GM12878 (cell line): Measurements from ENCODE around the gene UGT1A8. TPM values are rescaled to one million over a fixed set of nuclear protein-coding genes. Genes with fewer than 3 reads are reported as not detected.
"Not testable (repeated sequence)": the region's sequence is repeated elsewhere in the genome, so short reads cannot be mapped to it uniquely, and the experiment has no call there.

Experiments used
- ATAC-seq: fragments of 200-7000 bp; cut with Tn5 transposase; 3 replicates; pipeline ENCODE4 v1.9.1; 2020; ENCODE audit warnings: mild to moderate bottlenecking, moderate library complexity
- BruUV-seq: library from RNA; stranded (reverse); fragments of 400-500 nt; replicated peaks from 2 replicates; lab custom pipeline; 2021; lab: Mats Ljungman, UMichigan
- CTCF ChIA-PET: fragments of 300-600 bp; sonication (Branson Sonifier 250); formaldehyde crosslinking; extraction: SDS; loops from one replicate; lab custom pipeline; 2021; ENCODE audit warnings: inconsistent platforms; lab: Yijun Ruan, JAX
- POLR2A ChIA-PET: fragments of 350-600 bp; formaldehyde crosslinking; extraction: SDS; loops from one replicate; lab custom pipeline; 2021; ENCODE audit warnings: inconsistent platforms; lab: Charles Lee
- RAD21 ChIA-PET: fragments of 300-600 bp; sonication (Branson Sonifier 250); formaldehyde crosslinking; loops from one replicate; lab custom pipeline; 2023; ENCODE audit warnings: antibody characterized with exemption; ENCODE audit not compliant: unreplicated experiment; lab: Charles Lee
- SMC1A ChIA-PET: fragments of 300-600 bp; sonication (Branson Sonifier 250); formaldehyde crosslinking; loops from one replicate; lab custom pipeline; 2023; ENCODE audit not compliant: unreplicated experiment, uncharacterized antibody; lab: Charles Lee
- DNase-seq: peaks from one replicate; pipeline ENCODE4 v3.0.0-alpha.2; 2011; ENCODE audit warnings: low read depth, low spot score
- FAIRE-seq: peaks from 3 replicates; lab custom pipeline; 2011; peaks lifted over from hg19 to GRCh38; lab: Jason Lieb, UNC
- H2AFZ ChIP-seq: 2 replicates; pipeline ENCODE4 v1.6.0; 2011; ENCODE audit warnings: low read depth, low read length, control low read depth; ENCODE audit not compliant: control insufficient read depth
- H3K27ac ChIP-seq: 2 replicates; pipeline ENCODE4 v1.5.1; 2011; ENCODE audit warnings: control low read depth; ENCODE audit not compliant: control insufficient read depth, insufficient read depth
- H3K27me3 ChIP-seq, 2 experiments: replicated peaks in 1 of 2; 2 replicates each; pipeline versions ENCODE4 v1.6.0 to v1.6.1; 2011; ENCODE audit warnings: low read length in 1 of 2; ENCODE audit not compliant: control insufficient read depth in 2 of 2, insufficient read depth in 2 of 2
- H3K36me3 ChIP-seq, 2 experiments: 2 replicates each; pipeline ENCODE4 v1.5.1; 2011; ENCODE audit warnings: low read length in 1 of 2; ENCODE audit not compliant: control insufficient read depth in 2 of 2, insufficient read depth in 2 of 2
- H3K4me1 ChIP-seq: 2 replicates; pipeline ENCODE4 v1.6.1; 2011; ENCODE audit warnings: mild to moderate bottlenecking, low read length, moderate library complexity, mixed read lengths; ENCODE audit not compliant: control insufficient read depth, insufficient read depth
- H3K4me2 ChIP-seq: 2 replicates; pipeline ENCODE4 v1.6.0; 2011; ENCODE audit warnings: control low read depth; ENCODE audit not compliant: control insufficient read depth, insufficient read depth
- H3K4me3 ChIP-seq: fragments of 200-600 bp; sonication (generic); 2 replicates; pipeline ENCODE4 v1.5.1; 2016
- H3K79me2 ChIP-seq: 2 replicates; pipeline ENCODE4 v1.6.0; 2011; ENCODE audit warnings: low read length; ENCODE audit not compliant: control insufficient read depth, insufficient read depth
- H3K9ac ChIP-seq: 2 replicates; pipeline ENCODE4 v1.8.0; 2011; ENCODE audit warnings: low read length, control low read depth, mixed read lengths; ENCODE audit not compliant: control insufficient read depth, insufficient read depth
- H3K9me3 ChIP-seq: replicated peaks from 3 replicates; pipeline ENCODE4 v1.5.1; 2011; ENCODE audit warnings: mild to moderate bottlenecking, low read length; ENCODE audit not compliant: control insufficient read depth, insufficient read depth
- H4K20me1 ChIP-seq: 2 replicates; pipeline ENCODE4 v1.6.0; 2011; ENCODE audit not compliant: control insufficient read depth, insufficient read depth
- CBFB ChIP-seq: IDR thresholded peaks from 2 replicates; pipeline ENCODE4 v1.6.1; 2016; ENCODE audit warnings: antibody characterized with exemption, low read depth
- CHD1 ChIP-seq: IDR thresholded peaks from 2 replicates; pipeline ENCODE4 v1.6.1; 2012; ENCODE audit warnings: low read depth, low read length, improper control_type of control experiment
- CHD4 ChIP-seq: fragments of 200-600 bp; sonication (generic); IDR thresholded peaks from 2 replicates; pipeline ENCODE4 v1.6.1; 2016; ENCODE audit warnings: mild to moderate bottlenecking
- CREM ChIP-seq: IDR thresholded peaks from 2 replicates; pipeline ENCODE4 v1.6.1; 2014; ENCODE audit warnings: antibody characterized with exemption, low read depth
- RAD51 ChIP-seq: fragments of 450-650 bp; IDR thresholded peaks from 2 replicates; pipeline ENCODE4 v1.6.1; 2016; ENCODE audit warnings: moderate library complexity, mild to moderate bottlenecking, inconsistent platforms
- SPI1 ChIP-seq: IDR thresholded peaks from 2 replicates; pipeline ENCODE4 v1.6.1; 2011; ENCODE audit warnings: low read depth, mild to moderate bottlenecking, low read length, moderate library complexity, borderline replicate concordance; ENCODE audit not compliant: insufficient read depth
- ZNF24 ChIP-seq: fragments of 450-650 bp; IDR thresholded peaks from 2 replicates; pipeline ENCODE4 v1.6.1; 2017; ENCODE audit warnings: antibody characterized with exemption, mild to moderate bottlenecking
- WGBS: methylation state at CpG from one replicate; pipeline ENCODE4 v1.1.6; 2016; ENCODE audit warnings: low lambda C conversion rate; ENCODE audit not compliant: insufficient replicate concordance, insufficient coverage; ENCODE audit errors: missing lambda C conversion rate; 5-methylcytosine and 5-hydroxymethylcytosine counted together
- in situ Hi-C: fragments of 300-500 bp; cut with MboI; formaldehyde crosslinking; loops from 9 replicates; pipeline ENCODE4 v1.14.3; 2018; ENCODE audit warnings: mixed read lengths
- intact Hi-C: fragments of 100-400 bp; cut with micrococcal nuclease; formaldehyde crosslinking; loops from one replicate; pipeline ENCODE4 v1.14.2; 2022; ENCODE audit not compliant: unreplicated experiment
- polyA plus RNA-seq, 11 experiments: library from polyadenylated mRNA; depleted of rRNA in 4 of 11; unstranded in 6 of 11; stranded (reverse) in 5 of 11; fragments of >200 nt; fragmentation: Nextera tagmentation in 4 of 11; fragmentation: Illumina TruSeq in 1 of 11; extraction: Ambion mirVana in 4 of 11; extraction: Trizol in 1 of 11; gene quantifications; 1 replicate in 1 of 11; 2 replicates in 10 of 11; pipeline versions ENCODE4 v1.2.1 to v1.2.3, GENCODE V29; 2011 to 2016; ENCODE audit warnings: inconsistent platforms in 2 of 11, missing spikeins in 2 of 11, low read depth in 1 of 11
- total RNA-seq, 4 experiments: library from RNA; depleted of rRNA in 3 of 4; stranded (reverse); fragments of >200 nt in 3 of 4; fragmentation: Illumina TruSeq in 1 of 4; extraction: Trizol in 1 of 4; gene quantifications; 2 replicates each; pipeline versions ENCODE4 v1.2.1 to v1.2.3, GENCODE V29; 2013 to 2021
- TF ChIP-seq, protein P1 (sequence below): IDR thresholded peaks from 2 replicates; pipeline ENCODE4 v1.6.1; 2012; ENCODE audit warnings: low read depth, low read length, improper control_type of control experiment
- TF ChIP-seq, protein P2 (sequence below): IDR thresholded peaks from 2 replicates; pipeline ENCODE4 v1.6.1; 2012; ENCODE audit warnings: mild to moderate bottlenecking, low read depth, low read length

The UGT1A8 gene
- total and polyA plus RNA-seq, 10 of the 15 experiments (the other 5 are each of a cell fraction or from before 2014, with no cell fraction given), result not detected

DNA sequence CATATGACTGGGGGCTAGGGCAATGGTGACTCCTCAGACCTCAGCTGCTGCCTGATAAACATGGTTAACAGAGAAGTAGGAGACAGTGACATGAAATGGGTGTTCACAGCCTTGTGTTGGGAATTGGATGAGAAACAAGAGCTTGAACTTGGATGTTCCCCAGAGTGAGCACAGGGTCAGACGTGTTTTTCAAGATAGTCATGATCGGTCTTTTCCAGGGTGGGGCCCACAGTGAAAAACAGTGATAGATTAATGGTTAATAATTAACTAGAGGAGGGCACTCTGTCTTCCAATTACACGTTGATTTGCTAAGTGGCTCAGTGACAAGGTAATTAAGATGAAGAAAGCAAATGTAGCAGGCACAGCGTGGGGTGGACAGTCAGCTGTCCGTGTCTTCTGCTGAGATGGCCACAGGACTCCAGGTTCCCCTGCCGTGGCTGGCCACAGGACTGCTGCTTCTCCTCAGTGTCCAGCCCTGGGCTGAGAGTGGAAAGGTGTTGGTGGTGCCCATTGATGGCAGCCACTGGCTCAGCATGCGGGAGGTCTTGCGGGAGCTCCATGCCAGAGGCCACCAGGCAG lies 111.4 kb downstream of the UGT1A8 start, which contains the start of gene UGT1A3:
TSS of gene UGT1A3 (plus strand) at position 320 of the 579 bp plus-strand sequence. CDS start at position 405, 85 bp downstream.
- POLR2A ChIA-PET, result no interaction called here

DNA sequence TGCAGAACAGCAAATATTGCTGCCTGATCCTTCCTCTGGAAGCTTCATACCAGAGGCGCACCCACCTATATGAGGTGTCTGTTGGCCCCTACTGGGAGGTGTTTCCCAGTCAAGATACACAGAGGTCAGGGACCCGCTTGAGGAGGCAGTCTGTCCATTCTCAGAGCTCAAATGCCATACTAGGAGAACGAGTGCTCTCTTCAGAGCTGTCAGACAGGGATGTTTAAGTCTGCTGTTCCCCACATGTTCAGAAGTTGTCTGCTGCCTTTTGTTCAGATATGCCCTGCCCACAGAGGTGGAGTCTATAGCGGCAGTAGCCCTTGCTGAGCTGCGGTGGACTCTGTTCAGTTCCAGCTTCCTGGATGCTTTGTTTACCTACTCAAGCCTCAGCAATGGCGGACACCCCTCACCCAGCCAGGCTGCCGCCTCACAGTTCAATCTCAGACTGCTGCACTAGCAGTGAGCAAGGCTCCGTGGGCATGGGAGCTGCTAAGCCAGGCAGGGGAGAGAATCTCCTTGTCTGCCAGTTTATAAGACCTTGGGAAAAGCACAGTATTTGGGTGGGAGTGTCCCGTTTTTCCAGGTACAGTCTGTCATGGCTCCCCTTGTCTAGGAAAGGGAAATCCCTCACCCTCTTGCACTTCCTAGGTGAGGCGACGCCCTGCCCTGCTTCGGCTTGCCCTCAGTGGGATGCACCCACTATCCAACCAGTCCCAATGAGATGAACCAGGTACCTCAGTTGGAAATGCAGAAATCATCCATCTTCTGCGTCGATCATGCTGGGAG lies 119.6 kb downstream of the UGT1A8 start:
- SMC1A ChIA-PET, result interaction anchor here (0.7 kb wide), 1 partner anchor 31 kb away, joined by 3 read pairs; no protein-coding TSS in a partner anchor
- CTCF ChIA-PET, H3K27ac ChIP-seq, ATAC-seq, BruUV-seq, RAD21 ChIA-PET, H3K4me3 ChIP-seq, POLR2A ChIA-PET, H4K20me1 ChIP-seq, H3K27me3 ChIP-seq, H3K4me2 ChIP-seq, H3K36me3 ChIP-seq, in situ Hi-C loops, DNase-seq, intact Hi-C loops, H3K79me2 ChIP-seq, FAIRE-seq, H2AFZ ChIP-seq, H3K9ac ChIP-seq, H3K4me1 ChIP-seq, H3K9me3 ChIP-seq: not testable (repeated sequence)
- WGBS, result 42% methylated on average over 14 of the region's 14 CpGs

More for the DNA sequence above, 111.4 kb downstream of the UGT1A8 start, which contains the start of gene UGT1A3:
- H3K4me1 ChIP-seq, result no peaks in the 10 kb centered on the region
- no peaks in the 10 kb centered on the region for H3K9me3 ChIP-seq
- H3K4me2 ChIP-seq, result no peak within 1 kb of the TSS
- in situ Hi-C loops, result no loop called here
- no peaks in the 10 kb centered on the region for H3K79me2 ChIP-seq
- H3K9ac ChIP-seq, result no peak within 1 kb of the TSS
- no peak for DNase-seq
- H4K20me1 ChIP-seq, result no peaks in the 10 kb centered on the region
- H3K4me3 ChIP-seq, result no peak within 1 kb of the TSS
- no peaks in the 10 kb centered on the region for H3K36me3 ChIP-seq
- TF ChIP-seq RAD51, result no peak
- TF ChIP-seq, protein P1, sequence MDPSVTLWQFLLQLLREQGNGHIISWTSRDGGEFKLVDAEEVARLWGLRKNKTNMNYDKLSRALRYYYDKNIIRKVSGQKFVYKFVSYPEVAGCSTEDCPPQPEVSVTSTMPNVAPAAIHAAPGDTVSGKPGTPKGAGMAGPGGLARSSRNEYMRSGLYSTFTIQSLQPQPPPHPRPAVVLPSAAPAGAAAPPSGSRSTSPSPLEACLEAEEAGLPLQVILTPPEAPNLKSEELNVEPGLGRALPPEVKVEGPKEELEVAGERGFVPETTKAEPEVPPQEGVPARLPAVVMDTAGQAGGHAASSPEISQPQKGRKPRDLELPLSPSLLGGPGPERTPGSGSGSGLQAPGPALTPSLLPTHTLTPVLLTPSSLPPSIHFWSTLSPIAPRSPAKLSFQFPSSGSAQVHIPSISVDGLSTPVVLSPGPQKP, result no peak
- TF ChIP-seq CBFB, result no peak
- TF ChIP-seq CHD1, result no peak
- TF ChIP-seq, protein P2, sequence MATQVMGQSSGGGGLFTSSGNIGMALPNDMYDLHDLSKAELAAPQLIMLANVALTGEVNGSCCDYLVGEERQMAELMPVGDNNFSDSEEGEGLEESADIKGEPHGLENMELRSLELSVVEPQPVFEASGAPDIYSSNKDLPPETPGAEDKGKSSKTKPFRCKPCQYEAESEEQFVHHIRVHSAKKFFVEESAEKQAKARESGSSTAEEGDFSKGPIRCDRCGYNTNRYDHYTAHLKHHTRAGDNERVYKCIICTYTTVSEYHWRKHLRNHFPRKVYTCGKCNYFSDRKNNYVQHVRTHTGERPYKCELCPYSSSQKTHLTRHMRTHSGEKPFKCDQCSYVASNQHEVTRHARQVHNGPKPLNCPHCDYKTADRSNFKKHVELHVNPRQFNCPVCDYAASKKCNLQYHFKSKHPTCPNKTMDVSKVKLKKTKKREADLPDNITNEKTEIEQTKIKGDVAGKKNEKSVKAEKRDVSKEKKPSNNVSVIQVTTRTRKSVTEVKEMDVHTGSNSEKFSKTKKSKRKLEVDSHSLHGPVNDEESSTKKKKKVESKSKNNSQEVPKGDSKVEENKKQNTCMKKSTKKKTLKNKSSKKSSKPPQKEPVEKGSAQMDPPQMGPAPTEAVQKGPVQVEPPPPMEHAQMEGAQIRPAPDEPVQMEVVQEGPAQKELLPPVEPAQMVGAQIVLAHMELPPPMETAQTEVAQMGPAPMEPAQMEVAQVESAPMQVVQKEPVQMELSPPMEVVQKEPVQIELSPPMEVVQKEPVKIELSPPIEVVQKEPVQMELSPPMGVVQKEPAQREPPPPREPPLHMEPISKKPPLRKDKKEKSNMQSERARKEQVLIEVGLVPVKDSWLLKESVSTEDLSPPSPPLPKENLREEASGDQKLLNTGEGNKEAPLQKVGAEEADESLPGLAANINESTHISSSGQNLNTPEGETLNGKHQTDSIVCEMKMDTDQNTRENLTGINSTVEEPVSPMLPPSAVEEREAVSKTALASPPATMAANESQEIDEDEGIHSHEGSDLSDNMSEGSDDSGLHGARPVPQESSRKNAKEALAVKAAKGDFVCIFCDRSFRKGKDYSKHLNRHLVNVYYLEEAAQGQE, result no peak
- no peak for TF ChIP-seq CHD4
- TF ChIP-seq SPI1, result no peak
- no peak for TF ChIP-seq CREM
- no peak for TF ChIP-seq ZNF24
- TF ChIP-seq, all 136 proteins: peak for 0
- ChIA-PET SMC1A (no interaction called here), CTCF (no interaction called here), RAD21 (no interaction called here)
- no TSS peak for BruUV-seq
- no peaks in the 10 kb centered on the region for H3K27me3 ChIP-seq
- ATAC-seq (no peak), FAIRE-seq (no peak)
- no peak within 1 kb of the TSS for H3K27ac ChIP-seq
- H2AFZ ChIP-seq, result no peak within 1 kb of the TSS
- intact Hi-C loops, result no loop called here
- WGBS, result 26% methylated on average over 8 of the region's 8 CpGs
